ENCODE data around the gene RUVBL1.
A peak's percentile ranks its signal among the peaks of the same experiment; 100 is the strongest.

RUVBL1 gene

GRCh38 chr3:128143496-128143895 lies 19.9 kb upstream of the RUVBL1 start:
- DNase-seq (ENCODE audit: low read depth), result no peak
- no peak overlapping the region for H3K4me3 ChIP-seq (ENCODE audit: low read depth, low read length)
- TF ChIP-seq CTCF (conservative IDR thresholded peaks at IDR 0.05; ENCODE audit: low read depth, low read length), result no peak

- H3K4me3 ChIP-seq (ENCODE audit: low read depth, low read length), result no peak overlapping the region
- DNase-seq (ENCODE audit: low read depth), result peak; percentile 83
- TF ChIP-seq CTCF (conservative IDR thresholded peaks at IDR 0.05; ENCODE audit: low read depth, low read length), result peak; percentile 87
These were observed 9.8 kb upstream of the RUVBL1 start for GRCh38 chr3:128133273-128133883.

GRCh38 chr3:128131897-128132646 lies 8.5 kb upstream of the RUVBL1 start:
- DNase-seq (ENCODE audit: low read depth), result no peak
- no peak overlapping the region for H3K4me3 ChIP-seq (ENCODE audit: low read depth, low read length)
- TF ChIP-seq CTCF (conservative IDR thresholded peaks at IDR 0.05; ENCODE audit: low read depth, low read length), result no peak

- DNase-seq (ENCODE audit: low read depth), result no peak
- no peak overlapping the region for H3K4me3 ChIP-seq (ENCODE audit: low read depth, low read length)
- TF ChIP-seq CTCF (conservative IDR thresholded peaks at IDR 0.05; ENCODE audit: low read depth, low read length), result no peak
These were observed 4.6 kb upstream of the RUVBL1 start for GRCh38 chr3:128128251-128128650.

- no peak for TF ChIP-seq CTCF (conservative IDR thresholded peaks at IDR 0.05; ENCODE audit: low read depth, low read length)
- no peak for DNase-seq (ENCODE audit: low read depth)
- H3K4me3 ChIP-seq (ENCODE audit: low read depth, low read length), result no peak overlapping the region
These were observed 3.6 kb upstream of the RUVBL1 start for GRCh38 chr3:128127236-128127635.

GRCh38 chr3:128123156-128123537 lies 465 bp downstream of the RUVBL1 start:
- DNase-seq (ENCODE audit: low read depth), result no peak
- TF ChIP-seq CTCF (conservative IDR thresholded peaks at IDR 0.05; ENCODE audit: low read depth, low read length), result no peak
- peak overlapping the region; percentile 99 for H3K4me3 ChIP-seq (ENCODE audit: low read depth, low read length)

- no peak for TF ChIP-seq CTCF (conservative IDR thresholded peaks at IDR 0.05; ENCODE audit: low read depth, low read length)
- H3K4me3 ChIP-seq (ENCODE audit: low read depth, low read length), result no peak overlapping the region
- DNase-seq (ENCODE audit: low read depth), result no peak
These were observed 1.6 kb downstream of the RUVBL1 start for GRCh38 chr3:128122013-128122412.
